ENCODE measurements around the gene TMPRSS9. TPM values are rescaled to one million over a fixed set of nuclear protein-coding genes. Genes with fewer than 3 reads are reported as not detected.

The TMPRSS9 gene
- total RNA-seq, 4 donors from 2014 or later: not detected

DNA sequence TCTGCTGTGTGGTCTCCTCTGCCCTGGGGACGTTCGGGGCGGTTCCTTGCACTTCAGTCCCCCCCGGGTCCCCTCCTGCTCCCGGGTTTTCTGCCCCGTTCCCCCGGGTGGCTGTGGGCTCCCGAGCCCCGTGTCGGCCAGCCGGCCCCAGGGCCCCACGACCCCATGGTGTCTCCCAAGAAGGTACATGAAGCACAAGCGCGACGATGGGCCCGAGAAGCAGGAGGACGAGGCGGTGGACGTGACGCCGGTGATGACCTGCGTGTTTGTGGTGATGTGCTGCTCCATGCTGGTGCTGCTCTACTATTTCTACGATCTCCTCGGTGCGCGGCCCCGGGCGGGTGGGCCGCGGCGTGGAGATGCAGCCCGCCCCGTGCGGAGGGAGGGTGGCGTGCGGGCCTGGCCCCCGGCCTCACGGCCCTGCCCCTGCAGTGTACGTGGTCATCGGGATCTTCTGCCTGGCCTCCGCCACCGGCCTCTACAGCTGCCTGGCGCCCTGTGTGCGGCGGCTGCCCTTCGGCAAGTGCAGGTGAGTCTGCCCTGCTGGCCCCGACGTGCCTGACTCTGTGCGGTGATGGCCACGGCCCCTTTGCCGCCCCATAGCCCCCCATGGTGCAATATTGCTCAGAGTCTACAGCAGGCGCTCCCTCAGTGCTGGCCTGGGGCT, 20.3 kb upstream of the TMPRSS9 start:
- TF ChIP-seq, protein P1, sequence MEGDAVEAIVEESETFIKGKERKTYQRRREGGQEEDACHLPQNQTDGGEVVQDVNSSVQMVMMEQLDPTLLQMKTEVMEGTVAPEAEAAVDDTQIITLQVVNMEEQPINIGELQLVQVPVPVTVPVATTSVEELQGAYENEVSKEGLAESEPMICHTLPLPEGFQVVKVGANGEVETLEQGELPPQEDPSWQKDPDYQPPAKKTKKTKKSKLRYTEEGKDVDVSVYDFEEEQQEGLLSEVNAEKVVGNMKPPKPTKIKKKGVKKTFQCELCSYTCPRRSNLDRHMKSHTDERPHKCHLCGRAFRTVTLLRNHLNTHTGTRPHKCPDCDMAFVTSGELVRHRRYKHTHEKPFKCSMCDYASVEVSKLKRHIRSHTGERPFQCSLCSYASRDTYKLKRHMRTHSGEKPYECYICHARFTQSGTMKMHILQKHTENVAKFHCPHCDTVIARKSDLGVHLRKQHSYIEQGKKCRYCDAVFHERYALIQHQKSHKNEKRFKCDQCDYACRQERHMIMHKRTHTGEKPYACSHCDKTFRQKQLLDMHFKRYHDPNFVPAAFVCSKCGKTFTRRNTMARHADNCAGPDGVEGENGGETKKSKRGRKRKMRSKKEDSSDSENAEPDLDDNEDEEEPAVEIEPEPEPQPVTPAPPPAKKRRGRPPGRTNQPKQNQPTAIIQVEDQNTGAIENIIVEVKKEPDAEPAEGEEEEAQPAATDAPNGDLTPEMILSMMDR (IDR thresholded peaks at IDR 0.05; ENCODE audit: low read depth): no peak

DNA sequence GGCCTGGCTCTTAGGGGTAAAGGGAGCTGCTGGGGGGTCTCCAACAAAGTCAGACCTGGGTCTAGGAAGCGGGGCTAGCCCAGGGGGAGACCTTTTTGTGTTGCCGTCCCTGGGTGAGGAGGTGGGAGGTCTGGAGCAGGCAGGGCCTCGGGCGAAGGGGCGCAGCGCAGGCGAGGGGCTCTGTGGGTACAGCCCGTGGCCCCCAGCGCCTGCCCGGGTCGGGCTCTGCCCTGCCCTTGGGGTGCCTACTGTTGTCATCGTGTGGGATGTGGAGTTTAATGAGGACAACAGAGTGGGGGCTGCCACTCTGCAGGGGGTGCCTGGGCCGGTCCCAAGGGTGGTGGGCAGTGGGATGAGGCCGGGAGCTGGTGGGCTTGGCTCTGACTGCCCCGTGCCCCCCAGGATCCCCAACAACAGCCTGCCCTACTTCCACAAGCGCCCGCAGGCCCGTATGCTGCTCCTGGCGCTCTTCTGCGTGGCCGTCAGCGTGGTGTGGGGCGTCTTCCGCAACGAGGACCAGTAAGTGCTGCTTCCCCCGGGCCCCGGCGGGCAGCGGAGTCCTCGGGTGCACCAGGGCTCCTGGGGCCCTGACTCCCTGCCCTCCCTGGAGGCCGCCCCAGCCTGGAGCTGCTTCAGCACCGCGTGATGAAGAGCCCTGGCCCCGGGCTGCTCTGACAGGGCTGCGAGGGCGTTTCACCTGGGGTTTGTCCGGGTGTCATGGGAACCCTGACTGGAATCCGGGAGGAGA, 19.4 kb upstream of the TMPRSS9 start:
- TF ChIP-seq, protein P1 (IDR thresholded peaks at IDR 0.05; ENCODE audit: low read depth): no peak

DNA sequence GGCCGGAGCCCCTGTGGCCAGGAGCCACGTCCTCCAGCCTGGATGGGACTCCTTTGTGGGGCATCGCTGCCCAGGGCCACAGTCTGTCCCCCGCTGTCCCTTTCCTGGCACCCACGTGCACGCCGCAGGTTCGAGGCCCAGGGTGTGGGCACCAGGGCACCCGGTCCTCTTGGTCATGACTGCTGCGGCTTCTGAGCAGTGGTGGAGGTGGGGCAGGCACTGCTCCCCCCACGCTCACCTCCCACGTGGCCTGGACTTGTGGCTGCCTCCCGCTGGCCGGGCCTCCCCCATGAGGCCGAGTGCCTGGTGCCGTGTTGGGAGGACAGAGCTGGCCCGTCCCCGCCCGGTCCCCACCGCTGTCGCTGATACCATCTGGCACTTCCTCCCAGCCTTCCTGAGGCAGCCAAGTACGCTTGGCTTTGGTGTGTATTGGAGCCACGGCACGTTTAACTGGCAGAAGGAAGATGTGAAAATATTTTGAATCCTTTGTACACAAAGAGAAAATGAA, 18.8 kb upstream of the TMPRSS9 start:
- TF ChIP-seq, protein P1 (IDR thresholded peaks at IDR 0.05; ENCODE audit: low read depth): no peak

DNA sequence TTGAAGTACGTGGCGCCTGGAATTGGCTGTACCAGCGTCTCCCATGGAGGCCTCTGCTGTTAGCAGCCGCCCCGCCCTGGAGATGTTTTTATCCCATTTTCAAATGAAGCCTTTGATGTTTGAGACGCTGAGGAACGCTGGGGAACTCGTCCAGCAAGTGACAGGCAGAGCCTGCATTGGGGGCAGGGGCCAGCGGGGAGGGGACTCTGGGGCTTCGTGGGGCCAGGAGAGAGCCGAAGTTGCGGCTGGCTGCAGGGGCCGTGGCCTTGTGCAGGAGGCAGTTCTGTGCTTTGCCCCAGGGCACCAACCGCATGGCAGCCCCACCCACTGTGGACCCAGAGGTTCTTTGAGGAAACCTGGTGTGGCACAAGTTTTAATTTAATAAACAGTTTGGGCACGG, 18.1 kb upstream of the TMPRSS9 start:
- TF ChIP-seq, protein P1 (IDR thresholded peaks at IDR 0.05; ENCODE audit: low read depth): no peak

DNA sequence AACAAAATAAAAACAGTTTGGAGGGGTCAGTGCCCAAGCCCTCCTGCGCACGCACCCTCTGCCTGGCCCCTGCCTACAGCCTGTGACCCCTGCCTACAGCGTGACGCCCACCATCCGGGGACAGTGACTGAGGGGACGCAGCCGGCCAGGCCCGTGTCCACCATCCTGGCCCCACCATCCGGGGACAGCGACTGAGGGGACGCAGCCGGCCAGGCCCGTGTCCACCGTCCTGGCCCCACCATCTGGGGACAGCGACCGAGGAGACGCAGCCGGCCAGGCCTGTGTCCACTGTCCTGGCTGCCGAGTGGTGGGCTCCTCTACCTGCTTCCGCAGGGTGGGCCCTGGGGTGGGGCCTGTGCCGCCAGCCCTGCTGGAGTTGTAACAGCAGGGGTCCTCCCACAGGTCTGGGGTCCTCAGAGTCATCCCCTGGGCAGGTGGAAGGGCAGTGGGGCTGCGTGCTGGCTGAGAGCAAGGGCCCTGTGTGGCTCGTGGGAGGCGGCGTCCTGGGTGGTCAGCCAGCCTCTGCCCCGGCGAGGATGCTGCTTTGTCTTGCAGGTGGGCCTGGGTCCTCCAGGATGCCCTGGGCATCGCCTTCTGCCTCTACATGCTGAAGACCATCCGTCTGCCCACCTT, 17.3 kb upstream of the TMPRSS9 start:
- TF ChIP-seq, protein P1 (IDR thresholded peaks at IDR 0.05; ENCODE audit: low read depth): no peak

DNA sequence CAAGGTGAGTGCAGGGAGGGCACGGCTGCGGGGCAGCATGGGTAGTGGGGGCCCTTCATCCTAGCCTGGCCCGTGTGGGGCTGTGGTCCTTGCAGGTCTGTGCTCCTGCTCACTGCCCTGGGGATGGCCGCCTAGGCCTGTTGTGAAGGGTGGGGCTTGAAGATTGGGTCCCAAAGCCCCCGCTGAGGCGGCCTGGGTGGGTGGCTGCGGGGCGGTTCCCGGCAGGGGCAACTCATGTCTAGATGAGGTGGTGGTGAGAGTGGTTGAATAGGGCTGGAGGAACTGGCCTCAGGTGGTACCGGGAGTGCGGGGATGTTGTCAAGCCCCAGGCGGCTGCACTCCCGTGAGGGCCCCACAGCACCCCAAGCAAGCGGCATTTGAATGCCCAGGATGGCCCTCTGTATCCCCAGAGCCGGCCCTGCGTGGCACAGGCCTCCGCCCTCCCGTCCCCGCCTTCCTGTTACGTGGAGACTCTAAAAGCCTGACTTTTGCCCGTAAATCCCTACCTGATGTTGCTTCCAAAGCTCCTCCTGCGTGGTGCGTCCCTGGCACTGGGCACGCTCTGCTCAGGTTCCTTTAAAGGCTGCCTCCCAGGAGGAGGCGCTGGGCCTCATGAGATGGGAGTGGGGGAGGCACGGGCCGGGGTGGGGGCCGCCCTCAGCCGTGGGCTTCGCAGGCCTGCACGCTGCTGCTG, 16.6 kb upstream of the TMPRSS9 start:
- TF ChIP-seq, protein P1 (IDR thresholded peaks at IDR 0.05; ENCODE audit: low read depth): no peak

All from subcutaneous adipose tissue (tissue), 4 donors.